Naive thymus-derived CD8-positive, alpha-beta T cell (primary cell): ENCODE results near the gene PCDH10. TPM values are rescaled to one million over a fixed set of nuclear protein-coding genes. Genes with fewer than 3 reads are reported as not detected.

Source experiments
- ATAC-seq, 2 donors: fragments of 150-1000 bp; cut with Tn5 transposase in 1 of 2; sonication (Bioruptor Pico), chemical (Tn5 transposase) in 1 of 2; 1 replicate in 1 of 2; 2 replicates in 1 of 2; pipeline ENCODE4 v1.10.0; 2021; ENCODE audit warnings: mild to moderate bottlenecking in 2 of 2, moderate library complexity in 2 of 2
- POLR2A ChIA-PET: fragments of 350-600 bp; sonication (Branson Sonifier 250); formaldehyde crosslinking; loops from one replicate; lab custom pipeline; 2021; ENCODE audit warnings: antibody characterized with exemption; lab: Charles Lee
- DNase-seq, 10 donors: peaks; one replicate each; pipeline versions ENCODE4 v3.0.0 to v3.0.0-alpha.2; 2020 to 2022
- H3K27ac Mint-ChIP-seq, 10 donors: one replicate each; pipeline ENCODE4 v1.8.0; 2020 to 2022; ENCODE audit warnings: mild to moderate bottlenecking in 10 of 10, mixed read lengths in 10 of 10, moderate library complexity in 4 of 10, inconsistent platforms in 1 of 10
- H3K27me3 Mint-ChIP-seq, 5 donors: one replicate each; pipeline ENCODE4 v1.8.0; 2021 to 2022; ENCODE audit warnings: mixed read lengths in 5 of 5
- H3K36me3 Mint-ChIP-seq, 3 donors: one replicate each; pipeline ENCODE4 v1.8.0; 2020 to 2022; ENCODE audit warnings: mixed read lengths in 3 of 3, mild to moderate bottlenecking in 2 of 3, inconsistent platforms in 1 of 3
- H3K4me1 Mint-ChIP-seq, 4 donors: one replicate each; pipeline ENCODE4 v1.8.0; 2021 to 2022; ENCODE audit warnings: mixed read lengths in 4 of 4
- H3K4me3 Mint-ChIP-seq, 10 donors: one replicate each; pipeline ENCODE4 v1.8.0; 2020 to 2022; ENCODE audit warnings: mild to moderate bottlenecking in 10 of 10, mixed read lengths in 10 of 10, moderate library complexity in 6 of 10, inconsistent platforms in 1 of 10
- H3K9me3 Mint-ChIP-seq, 9 donors: one replicate each; pipeline ENCODE4 v1.8.0; 2020 to 2022; ENCODE audit warnings: mixed read lengths in 9 of 9, mild to moderate bottlenecking in 3 of 9, inconsistent platforms in 1 of 9, moderate library complexity in 1 of 9
- polyA plus RNA-seq, 3 donors: library from polyadenylated mRNA; unstranded; fragments of 300-500 nt; fragmentation: Illumina TruSeq; gene quantifications; one replicate each; pipeline ENCODE4 v1.2.3, GENCODE V29; 2021
- total RNA-seq, 8 experiments: library from RNA in 2 of 8; stranded (reverse) in 2 of 8; gene quantifications; one replicate each; pipeline ENCODE4 v1.2.3 and lab custom pipeline; 2021 to 2026

PCDH10 gene
- total and polyA plus RNA-seq, 5 experiments from 2014 or later = not detected

GRCh38 chr4:133151691-133152329 lies 2.7 kb downstream of the PCDH10 start:
- Mint-ChIP-seq H3K27ac (no peak overlapping the region), H3K27me3 (peaks cover 34 to 64% (median 56%) of the 10 kb centered on the region in 5 donors), H3K4me1 (peaks cover 7 to 34% (median 24%) of the 10 kb centered on the region in 4 donors), H3K4me3 (no peak overlapping the region), H3K9me3 (peaks cover 0 to 21% (median 0%) of the 10 kb centered on the region in 9 donors), H3K36me3 (peaks cover 0 to 15% (median 3%) of the 10 kb centered on the region in 3 donors)
- POLR2A ChIA-PET = no interaction called here
- no peak for ATAC-seq
- no peak for DNase-seq

- peaks cover 31 to 58% (median 51%) of the 10 kb centered on the region in 5 donors for H3K27me3 Mint-ChIP-seq
- POLR2A ChIA-PET = no interaction called here
- peaks cover 0 to 15% (median 3%) of the 10 kb centered on the region in 3 donors for H3K36me3 Mint-ChIP-seq
- no peak overlapping the region for H3K27ac Mint-ChIP-seq
- H3K4me3 Mint-ChIP-seq = peak overlapping the region in 3 of 10 donors; percentile 3 to 41 (median 30)
- DNase-seq = no peak
- no peak for ATAC-seq
- peaks cover 0 to 21% (median 0%) of the 10 kb centered on the region in 9 donors for H3K9me3 Mint-ChIP-seq
- peaks cover 7 to 30% (median 22%) of the 10 kb centered on the region in 4 donors for H3K4me1 Mint-ChIP-seq
These were observed 3.3 kb downstream of the PCDH10 start for GRCh38 chr4:133152330-133152821.

- POLR2A ChIA-PET = no interaction called here
- peak overlapping the region in 4 of 10 donors; percentile 3 to 51 (median 22) for H3K4me3 Mint-ChIP-seq
- H3K9me3 Mint-ChIP-seq = peaks cover 0 to 21% (median 0%) of the 10 kb centered on the region in 9 donors
- peaks cover 30 to 54% (median 47%) of the 10 kb centered on the region in 5 donors for H3K27me3 Mint-ChIP-seq
- peaks cover 0 to 15% (median 3%) of the 10 kb centered on the region in 3 donors for H3K36me3 Mint-ChIP-seq
- ATAC-seq = no peak
- no peak overlapping the region for H3K27ac Mint-ChIP-seq
- no peak for DNase-seq
- H3K4me1 Mint-ChIP-seq = peaks cover 7 to 28% (median 22%) of the 10 kb centered on the region in 4 donors
These were observed 3.9 kb downstream of the PCDH10 start for GRCh38 chr4:133152831-133153481.

GRCh38 chr4:133154725-133155124 lies 5.6 kb downstream of the PCDH10 start:
- H3K4me3 Mint-ChIP-seq = no peak overlapping the region
- peaks cover 3 to 13% (median 8%) of the 10 kb centered on the region in 4 donors for H3K4me1 Mint-ChIP-seq
- POLR2A ChIA-PET = no interaction called here
- no peak for DNase-seq
- peaks cover 16 to 36% (median 32%) of the 10 kb centered on the region in 5 donors for H3K27me3 Mint-ChIP-seq
- peaks cover 0 to 16% (median 0%) of the 10 kb centered on the region in 9 donors for H3K9me3 Mint-ChIP-seq
- no peak overlapping the region for H3K27ac Mint-ChIP-seq
- H3K36me3 Mint-ChIP-seq = peaks cover 0 to 9% (median 3%) of the 10 kb centered on the region in 3 donors
- ATAC-seq = no peak

- Mint-ChIP-seq H3K4me1 (peaks cover 0 to 7% (median 3%) of the 10 kb centered on the region in 4 donors), H3K36me3 (peaks cover 0 to 6% (median 3%) of the 10 kb centered on the region in 3 donors), H3K9me3 (peaks cover 0 to 10% (median 0%) of the 10 kb centered on the region in 9 donors), H3K27me3 (peaks cover 11 to 22% (median 19%) of the 10 kb centered on the region in 5 donors), H3K4me3 (no peak overlapping the region), H3K27ac (no peak overlapping the region)
- ATAC-seq = no peak
- DNase-seq = no peak
- POLR2A ChIA-PET = no interaction called here
These were observed 7.0 kb downstream of the PCDH10 start for GRCh38 chr4:133156096-133156495.

- H3K9me3 Mint-ChIP-seq = peaks cover 0 to 10% (median 0%) of the 10 kb centered on the region in 9 donors
- peaks cover 0 to 6% (median 3%) of the 10 kb centered on the region in 3 donors for H3K36me3 Mint-ChIP-seq
- peaks cover 11 to 22% (median 15%) of the 10 kb centered on the region in 5 donors for H3K27me3 Mint-ChIP-seq
- no peak overlapping the region for H3K27ac Mint-ChIP-seq
- H3K4me1 Mint-ChIP-seq = peaks cover 0 to 7% (median 3%) of the 10 kb centered on the region in 4 donors
- ATAC-seq (no peak), DNase-seq (no peak)
- no peak overlapping the region for H3K4me3 Mint-ChIP-seq
- POLR2A ChIA-PET = no interaction called here
These were observed 7.5 kb downstream of the PCDH10 start for GRCh38 chr4:133156556-133156955.

- ATAC-seq = no peak
These were observed 8.5 kb downstream of the PCDH10 start for GRCh38 chr4:133157460-133158160.

GRCh38 chr4:133160853-133161252 lies 11.8 kb downstream of the PCDH10 start:
- DNase-seq (no peak), ATAC-seq (no peak)
- POLR2A ChIA-PET = no interaction called here
- Mint-ChIP-seq H3K36me3 (no peaks in the 10 kb centered on the region), H3K27ac (no peak overlapping the region), H3K4me1 (no peaks in the 10 kb centered on the region), H3K4me3 (no peak overlapping the region), H3K27me3 (no peaks in the 10 kb centered on the region), H3K9me3 (no peaks in the 10 kb centered on the region)

More at GRCh38 chr4:133157460-133158160, 8.5 kb downstream of the PCDH10 start:
- no peak for DNase-seq
- Mint-ChIP-seq H3K27ac (no peak overlapping the region), H3K9me3 (peaks cover 0 to 8% (median 0%) of the 10 kb centered on the region in 9 donors), H3K36me3 (peaks cover 0 to 5% (median 3%) of the 10 kb centered on the region in 3 donors), H3K4me3 (no peak overlapping the region), H3K4me1 (peaks cover 0 to 5% (median 2%) of the 10 kb centered on the region in 4 donors), H3K27me3 (peaks cover 8 to 17% (median 11%) of the 10 kb centered on the region in 5 donors)
- POLR2A ChIA-PET = no interaction called here

GRCh38 chr4:133161570-133162295 lies 12.6 kb downstream of the PCDH10 start:
- no peaks in the 10 kb centered on the region for H3K9me3 Mint-ChIP-seq
- H3K4me1 Mint-ChIP-seq = no peaks in the 10 kb centered on the region
- H3K4me3 Mint-ChIP-seq = no peak overlapping the region
- H3K36me3 Mint-ChIP-seq = no peaks in the 10 kb centered on the region
- no peak overlapping the region for H3K27ac Mint-ChIP-seq
- POLR2A ChIA-PET = no interaction called here
- ATAC-seq = no peak
- no peak for DNase-seq
- H3K27me3 Mint-ChIP-seq = no peaks in the 10 kb centered on the region

GRCh38 chr4:133162941-133163340 lies 13.8 kb downstream of the PCDH10 start:
- no peaks in the 10 kb centered on the region for H3K36me3 Mint-ChIP-seq
- H3K9me3 Mint-ChIP-seq = peaks cover 0 to 3% (median 0%) of the 10 kb centered on the region in 9 donors
- H3K27ac Mint-ChIP-seq = no peak overlapping the region
- H3K4me1 Mint-ChIP-seq = no peaks in the 10 kb centered on the region
- ATAC-seq (no peak), DNase-seq (no peak)
- POLR2A ChIA-PET = no interaction called here
- H3K4me3 Mint-ChIP-seq = no peak overlapping the region
- no peaks in the 10 kb centered on the region for H3K27me3 Mint-ChIP-seq

- Mint-ChIP-seq H3K36me3 (no peaks in the 10 kb centered on the region), H3K4me1 (no peaks in the 10 kb centered on the region), H3K27me3 (no peaks in the 10 kb centered on the region), H3K4me3 (no peak overlapping the region), H3K9me3 (peaks cover 0 to 7% (median 0%) of the 10 kb centered on the region in 9 donors), H3K27ac (no peak overlapping the region)
- no peak for DNase-seq
- ATAC-seq = no peak
- POLR2A ChIA-PET = no interaction called here
These were observed 29.9 kb downstream of the PCDH10 start for GRCh38 chr4:133178956-133179355.

- POLR2A ChIA-PET = no interaction called here
- Mint-ChIP-seq H3K4me1 (no peaks in the 10 kb centered on the region), H3K27me3 (no peaks in the 10 kb centered on the region), H3K9me3 (peaks cover 0 to 2% (median 0%) of the 10 kb centered on the region in 9 donors), H3K4me3 (no peak overlapping the region), H3K27ac (no peak overlapping the region), H3K36me3 (no peaks in the 10 kb centered on the region)
- ATAC-seq (no peak), DNase-seq (no peak)
These were observed 37.1 kb downstream of the PCDH10 start for GRCh38 chr4:133186210-133186609.
